ENCODE measurements around the gene GAS7.

- no peak for TF ChIP-seq GABPA (IDR thresholded peaks at IDR 0.05; ENCODE audit: low read depth)
- no peak for TF ChIP-seq CTCF (IDR thresholded peaks at IDR 0.05; ENCODE audit: insufficient read depth, low read length)
These were observed 265.9 kb downstream of the GAS7 start for GRCh38 chr17:9932491-9932890.
